Measurements from ENCODE around the gene VWA3A.
A peak's percentile ranks its signal among the peaks of the same experiment; 100 is the strongest.

Gene VWA3A

DNA sequence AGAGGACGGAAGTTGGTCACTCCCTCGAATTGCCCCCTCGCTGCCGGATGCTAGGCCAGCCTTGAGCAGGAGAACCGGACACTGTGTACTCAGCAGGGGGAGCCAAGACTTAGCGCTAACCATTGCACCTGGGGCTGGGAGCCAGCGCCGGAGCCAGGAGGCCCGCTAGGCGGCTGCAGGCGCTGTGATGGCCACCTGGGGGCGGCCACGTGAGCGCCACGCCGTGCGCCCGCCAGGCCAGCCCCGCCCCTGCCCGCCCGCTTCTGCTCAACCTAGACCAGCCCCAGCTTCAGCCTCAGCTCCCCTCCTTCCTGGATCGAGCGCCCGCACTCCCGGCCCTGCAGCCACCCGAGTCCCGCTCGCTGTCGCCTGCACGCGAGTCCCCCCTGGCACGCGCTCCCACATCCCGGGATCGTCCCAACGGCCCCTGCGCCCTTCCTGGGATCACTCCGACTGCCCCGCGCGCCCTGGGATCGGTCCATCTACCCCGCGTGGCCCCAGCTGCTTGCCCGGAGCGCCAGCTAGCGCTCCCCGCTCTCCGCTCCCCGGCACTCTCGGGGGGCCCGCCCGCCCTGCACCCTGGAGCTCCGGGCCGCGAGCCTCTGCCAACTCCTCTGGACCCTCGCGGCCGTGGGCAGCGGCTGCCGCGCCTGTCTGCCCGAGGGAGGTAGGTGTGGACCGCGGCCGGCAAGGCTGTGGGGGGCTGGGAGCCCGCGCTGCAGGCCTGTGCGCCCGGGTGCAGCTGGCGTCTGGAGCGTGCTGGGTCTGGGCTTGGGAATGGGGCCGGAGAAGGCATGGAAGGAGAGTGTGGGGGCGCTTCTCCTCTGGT, 113.9 kb downstream of the VWA3A start, which contains the start of gene EEF2K:
Gene EEF2K (plus strand): TSS at position 266 of the 829 bp plus-strand sequence. CDS start 19,452 bp downstream, outside the sequence.
- peak; percentile 61 for DNase-seq (ENCODE audit: low read depth, low spot score)
- ChIA-PET CTCF (interaction anchor here (0.8 to 9.4 kb wide), 5 partner anchors 11 to 93 kb away, joined by 3 to 110 read pairs (median 7); partner anchors contain the start of gene POLR3E), POLR2A (interaction anchor here (0.6 to 1.1 kb wide), 2 partner anchors 9 to 55 kb away, joined by 3 to 5 read pairs; no protein-coding TSS in a partner anchor)
- peak within 1 kb of the TSS; percentile 81 for H3K4me3 ChIP-seq (ENCODE audit: low read depth, low read length)
- TF ChIP-seq, protein P1, sequence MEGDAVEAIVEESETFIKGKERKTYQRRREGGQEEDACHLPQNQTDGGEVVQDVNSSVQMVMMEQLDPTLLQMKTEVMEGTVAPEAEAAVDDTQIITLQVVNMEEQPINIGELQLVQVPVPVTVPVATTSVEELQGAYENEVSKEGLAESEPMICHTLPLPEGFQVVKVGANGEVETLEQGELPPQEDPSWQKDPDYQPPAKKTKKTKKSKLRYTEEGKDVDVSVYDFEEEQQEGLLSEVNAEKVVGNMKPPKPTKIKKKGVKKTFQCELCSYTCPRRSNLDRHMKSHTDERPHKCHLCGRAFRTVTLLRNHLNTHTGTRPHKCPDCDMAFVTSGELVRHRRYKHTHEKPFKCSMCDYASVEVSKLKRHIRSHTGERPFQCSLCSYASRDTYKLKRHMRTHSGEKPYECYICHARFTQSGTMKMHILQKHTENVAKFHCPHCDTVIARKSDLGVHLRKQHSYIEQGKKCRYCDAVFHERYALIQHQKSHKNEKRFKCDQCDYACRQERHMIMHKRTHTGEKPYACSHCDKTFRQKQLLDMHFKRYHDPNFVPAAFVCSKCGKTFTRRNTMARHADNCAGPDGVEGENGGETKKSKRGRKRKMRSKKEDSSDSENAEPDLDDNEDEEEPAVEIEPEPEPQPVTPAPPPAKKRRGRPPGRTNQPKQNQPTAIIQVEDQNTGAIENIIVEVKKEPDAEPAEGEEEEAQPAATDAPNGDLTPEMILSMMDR (IDR thresholded peaks at IDR 0.05; ENCODE audit: insufficient read depth, low read length, missing control alignments), result peak; percentile 89

Data from AG04449 (cell line).